ENCODE measurements around the gene PBXIP1.

Gene PBXIP1

GRCh38 chr1:154945962-154946850 lies 9.7 kb downstream of the PBXIP1 start:
- FAIRE-seq (no peak), DNase-seq (ENCODE audit: insufficient read length) (no peak)
- TF ChIP-seq POLR2AphosphoS5 (IDR thresholded peaks at IDR 0.05; ENCODE audit: low read depth, low read length) = no peak
- TF ChIP-seq TAF1 (IDR thresholded peaks at IDR 0.05; ENCODE audit: borderline replicate concordance, low read depth, low read length) = no peak
- TF ChIP-seq POLR2A (IDR thresholded peaks at IDR 0.05; ENCODE audit: low read depth, low read length) = no peak

GRCh38 chr1:154945160-154945961 lies 10.5 kb downstream of the PBXIP1 start:
- DNase-seq (ENCODE audit: insufficient read length) (no peak), FAIRE-seq (no peak)
- TF ChIP-seq POLR2AphosphoS5 (IDR thresholded peaks at IDR 0.05; ENCODE audit: low read depth, low read length) (no peak), POLR2A (IDR thresholded peaks at IDR 0.05; ENCODE audit: low read depth, low read length) (no peak), TAF1 (IDR thresholded peaks at IDR 0.05; ENCODE audit: borderline replicate concordance, low read depth, low read length) (no peak)

- DNase-seq (ENCODE audit: insufficient read length) = no peak
- no peak for TF ChIP-seq TAF1 (IDR thresholded peaks at IDR 0.05; ENCODE audit: borderline replicate concordance, low read depth, low read length)
- 0 out of 2 replicates have a peak, but pooled peaks have one; percentile 14 for TF ChIP-seq POLR2A (IDR thresholded peaks at IDR 0.05; ENCODE audit: low read depth, low read length)
- no peak for FAIRE-seq
Observed at GRCh38 chr1:154944401-154945159, 11.3 kb downstream of the PBXIP1 start.

- FAIRE-seq (peak; percentile 73), DNase-seq (ENCODE audit: insufficient read length) (no peak)
- TF ChIP-seq POLR2A (IDR thresholded peaks at IDR 0.05; ENCODE audit: low read depth, low read length) (peak; percentile 36; the same call in 1 of the 2 replicates), TAF1 (IDR thresholded peaks at IDR 0.05; ENCODE audit: borderline replicate concordance, low read depth, low read length) (no peak), POLR2AphosphoS5 (IDR thresholded peaks at IDR 0.05; ENCODE audit: low read depth, low read length) (no peak)
Observed at GRCh38 chr1:154943649-154944400, 12.1 kb downstream of the PBXIP1 start.

- FAIRE-seq (no peak), DNase-seq (ENCODE audit: insufficient read length) (no peak)
- TF ChIP-seq POLR2AphosphoS5 (IDR thresholded peaks at IDR 0.05; ENCODE audit: low read depth, low read length) (no peak), TAF1 (IDR thresholded peaks at IDR 0.05; ENCODE audit: borderline replicate concordance, low read depth, low read length) (no peak), POLR2A (IDR thresholded peaks at IDR 0.05; ENCODE audit: low read depth, low read length) (peak; percentile 46; the same call in 1 of the 2 replicates)
Observed at GRCh38 chr1:154941333-154942013, 14.4 kb downstream of the PBXIP1 start.

GRCh38 chr1:154940651-154941194 lies 15.2 kb downstream of the PBXIP1 start:
- TF ChIP-seq POLR2A (IDR thresholded peaks at IDR 0.05; ENCODE audit: low read depth, low read length) (no peak), POLR2AphosphoS5 (IDR thresholded peaks at IDR 0.05; ENCODE audit: low read depth, low read length) (no peak), TAF1 (IDR thresholded peaks at IDR 0.05; ENCODE audit: borderline replicate concordance, low read depth, low read length) (no peak)
- FAIRE-seq = peak; percentile 46
- no peak for DNase-seq (ENCODE audit: insufficient read length)

- no peak for FAIRE-seq
Observed at GRCh38 chr1:154940213-154940560, 15.7 kb downstream of the PBXIP1 start.

GRCh38 chr1:154938604-154939399 lies 17.1 kb downstream of the PBXIP1 start:
- TF ChIP-seq TAF1 (IDR thresholded peaks at IDR 0.05; ENCODE audit: borderline replicate concordance, low read depth, low read length) (no peak), POLR2AphosphoS5 (IDR thresholded peaks at IDR 0.05; ENCODE audit: low read depth, low read length) (no peak)
- FAIRE-seq (no peak), DNase-seq (ENCODE audit: insufficient read length) (no peak)

More at GRCh38 chr1:154940213-154940560, 15.7 kb downstream of the PBXIP1 start:
- DNase-seq (ENCODE audit: insufficient read length) = no peak
- no peak for TF ChIP-seq POLR2A (IDR thresholded peaks at IDR 0.05; ENCODE audit: low read depth, low read length)
- TF ChIP-seq TAF1 (IDR thresholded peaks at IDR 0.05; ENCODE audit: borderline replicate concordance, low read depth, low read length) = no peak
- TF ChIP-seq POLR2AphosphoS5 (IDR thresholded peaks at IDR 0.05; ENCODE audit: low read depth, low read length) = no peak

GRCh38 chr1:154937988-154938386 lies 17.9 kb downstream of the PBXIP1 start:
- FAIRE-seq = no peak
- no peak for DNase-seq (ENCODE audit: insufficient read length)
- TF ChIP-seq TAF1 (IDR thresholded peaks at IDR 0.05; ENCODE audit: borderline replicate concordance, low read depth, low read length) = no peak
- no peak for TF ChIP-seq POLR2A (IDR thresholded peaks at IDR 0.05; ENCODE audit: low read depth, low read length)
